DOHH2 (cell line): ENCODE results near the gene NELFB.

ENCODE experiments used
- H3F3A ChIP-seq: fragments of 200-600 bp; sonication (generic), shearing (Covaris generic); 2 replicates; pipeline ENCODE4 v1.6.0; 2016; ENCODE audit warnings: antibody characterized with exemption, mild to moderate bottlenecking; ENCODE audit not compliant: control insufficient read depth, insufficient read depth
- H3K27ac ChIP-seq: fragments of 200-600 bp; sonication (generic); 2 replicates; pipeline ENCODE4 v1.5.1; 2014; ENCODE audit warnings: low read depth, mild to moderate bottlenecking, low read length, moderate library complexity
- H3K27me3 ChIP-seq: fragments of 200-600 bp; sonication (generic); 2 replicates; pipeline ENCODE4 v1.6.1; 2014; ENCODE audit warnings: mild to moderate bottlenecking, low read length, mixed read lengths; ENCODE audit not compliant: control insufficient read depth
- H3K36me3 ChIP-seq: fragments of 200-600 bp; sonication (generic); 2 replicates; pipeline ENCODE4 v1.6.1; 2014; ENCODE audit warnings: mild to moderate bottlenecking, low read length, moderate library complexity, mixed read lengths; ENCODE audit not compliant: control insufficient read depth
- H3K4me1 ChIP-seq: fragments of 200-600 bp; sonication (generic); 2 replicates; pipeline ENCODE4 v1.6.1; 2014; ENCODE audit warnings: mild to moderate bottlenecking, low read length, mixed read lengths; ENCODE audit not compliant: control insufficient read depth
- H3K4me2 ChIP-seq: fragments of 200-600 bp; sonication (generic); 2 replicates; pipeline ENCODE4 v1.6.0; 2014; ENCODE audit warnings: mild to moderate bottlenecking, low read length, moderate library complexity
- H3K4me3 ChIP-seq: fragments of 200-600 bp; sonication (generic); 2 replicates; pipeline ENCODE4 v1.5.1; 2014; ENCODE audit warnings: mild to moderate bottlenecking, low read length, mixed read lengths
- H3K79me2 ChIP-seq: fragments of 200-600 bp; sonication (generic); 2 replicates; pipeline ENCODE4 v1.6.1; 2014; ENCODE audit warnings: mild to moderate bottlenecking, low read length, mixed read lengths; ENCODE audit not compliant: control insufficient read depth
- H3K9me2 ChIP-seq: fragments of 200-600 bp; sonication (generic); replicated peaks from 2 replicates; pipeline ENCODE4 v1.6.1; 2014; ENCODE audit warnings: mild to moderate bottlenecking, low read length, mixed read lengths; ENCODE audit not compliant: control insufficient read depth
- H3K9me3 ChIP-seq: fragments of 200-600 bp; sonication (generic); 2 replicates; pipeline ENCODE4 v1.6.1; 2014; ENCODE audit warnings: antibody characterized with exemption, low read length, mixed read lengths; ENCODE audit not compliant: control insufficient read depth, insufficient read depth
- H4K20me1 ChIP-seq: fragments of 200-600 bp; sonication (generic); 2 replicates; pipeline ENCODE4 v1.6.0; 2014; ENCODE audit warnings: low read depth, mild to moderate bottlenecking, antibody characterized with exemption, low read length, moderate library complexity; ENCODE audit not compliant: control insufficient read depth, insufficient read depth
- EZH2phosphoT487 ChIP-seq: fragments of 200-600 bp; sonication (generic); IDR thresholded peaks from 2 replicates; pipeline ENCODE4 v1.6.1; 2017; ENCODE audit warnings: borderline replicate concordance, mild to moderate bottlenecking, antibody characterized with exemption, low read length, moderate library complexity, mixed read lengths
- TF ChIP-seq, protein P1 (sequence below): fragments of 200-600 bp; sonication (generic); IDR thresholded peaks from one replicate; pipeline ENCODE4 v1.5.1; 2014; ENCODE audit warnings: antibody characterized with exemption, mild to moderate bottlenecking, low read depth, low read length; ENCODE audit not compliant: poor library complexity, severe bottlenecking

NELFB gene

DNA sequence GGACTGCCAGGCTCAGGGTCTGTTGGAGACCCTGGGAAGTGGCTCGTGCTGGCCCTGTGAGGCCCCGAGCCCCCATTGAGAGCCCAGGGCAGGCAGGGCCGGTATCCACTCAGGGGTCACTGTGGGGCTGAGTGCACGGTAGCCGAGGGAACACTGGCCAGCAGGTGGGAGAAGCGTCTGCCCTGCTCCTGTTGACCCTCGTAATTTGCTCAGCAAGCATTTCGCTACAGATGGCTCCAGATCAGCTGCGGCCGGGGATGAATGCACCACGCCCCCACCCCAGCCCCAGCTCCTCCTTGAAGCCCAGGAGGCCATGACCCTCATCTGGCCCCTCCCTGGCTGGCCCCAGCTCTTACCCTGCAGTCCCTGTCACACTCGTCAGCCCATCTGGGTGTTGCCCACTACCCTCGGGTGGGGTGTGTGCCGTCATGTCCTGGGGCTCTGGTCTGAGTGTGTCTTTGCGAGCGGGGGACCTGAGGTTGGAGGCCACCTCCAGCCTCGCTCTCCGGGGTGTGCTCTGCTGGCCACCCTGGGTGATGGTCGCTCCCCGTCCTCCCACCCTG, 53.0 kb downstream of the NELFB start:
- H3K36me3 ChIP-seq = no peaks in the 10 kb centered on the region

DNA sequence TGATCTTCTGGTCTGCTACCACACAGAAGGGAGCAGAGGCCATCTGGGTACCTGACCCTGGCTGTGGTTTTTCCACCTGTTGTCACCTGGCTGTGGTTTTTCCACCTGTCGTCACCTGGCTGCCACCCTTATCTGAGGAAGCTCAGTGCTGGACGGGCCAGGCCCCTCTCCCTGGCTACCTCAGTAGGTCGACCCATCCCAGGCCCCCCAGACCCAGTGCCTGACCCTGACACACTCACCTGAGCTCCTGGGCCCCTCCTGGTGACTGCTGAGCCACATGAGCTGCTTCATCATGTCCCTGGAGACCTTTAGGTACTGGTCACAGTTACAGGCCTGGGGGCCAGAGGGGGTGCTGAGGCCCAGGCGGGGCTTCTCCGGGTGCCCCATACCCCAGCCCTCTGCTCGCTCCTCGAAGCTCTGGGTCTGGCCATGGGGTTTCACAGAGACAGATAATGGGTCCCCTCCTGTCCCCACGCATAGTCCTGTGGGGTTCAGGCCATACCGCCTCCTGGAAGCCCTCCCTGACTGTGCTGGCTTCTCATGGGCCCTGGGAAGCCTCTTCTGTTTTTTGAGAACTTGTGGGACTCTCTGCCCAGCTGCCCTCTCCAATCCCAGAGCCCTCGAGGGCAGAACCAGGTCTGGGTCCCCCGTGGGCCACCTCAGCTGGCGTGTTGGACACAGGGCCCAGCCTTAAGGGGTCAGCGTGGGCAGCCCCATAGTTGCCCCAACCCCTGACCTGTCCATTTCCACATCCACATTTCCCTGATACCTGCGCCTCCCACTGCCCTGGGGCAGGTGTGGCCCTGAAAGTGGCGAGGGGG, 54.5 kb downstream of the NELFB start:
- Histone ChIP-seq H3K36me3 (no peaks in the 10 kb centered on the region), H3K4me3 (no peak overlapping the region), H3K4me1 (peaks cover 36% of the 10 kb centered on the region), H3K9me3 (no peaks in the 10 kb centered on the region), H3F3A (no peaks in the 10 kb centered on the region), H3K27me3 (peaks cover 20% of the 10 kb centered on the region), H3K79me2 (no peaks in the 10 kb centered on the region), H3K9me2 (no peaks in the 10 kb centered on the region), H3K4me2 (no peak overlapping the region), H4K20me1 (no peaks in the 10 kb centered on the region), H3K27ac (no peak overlapping the region)
- TF ChIP-seq EZH2phosphoT487 = no peak
- TF ChIP-seq, protein P1, sequence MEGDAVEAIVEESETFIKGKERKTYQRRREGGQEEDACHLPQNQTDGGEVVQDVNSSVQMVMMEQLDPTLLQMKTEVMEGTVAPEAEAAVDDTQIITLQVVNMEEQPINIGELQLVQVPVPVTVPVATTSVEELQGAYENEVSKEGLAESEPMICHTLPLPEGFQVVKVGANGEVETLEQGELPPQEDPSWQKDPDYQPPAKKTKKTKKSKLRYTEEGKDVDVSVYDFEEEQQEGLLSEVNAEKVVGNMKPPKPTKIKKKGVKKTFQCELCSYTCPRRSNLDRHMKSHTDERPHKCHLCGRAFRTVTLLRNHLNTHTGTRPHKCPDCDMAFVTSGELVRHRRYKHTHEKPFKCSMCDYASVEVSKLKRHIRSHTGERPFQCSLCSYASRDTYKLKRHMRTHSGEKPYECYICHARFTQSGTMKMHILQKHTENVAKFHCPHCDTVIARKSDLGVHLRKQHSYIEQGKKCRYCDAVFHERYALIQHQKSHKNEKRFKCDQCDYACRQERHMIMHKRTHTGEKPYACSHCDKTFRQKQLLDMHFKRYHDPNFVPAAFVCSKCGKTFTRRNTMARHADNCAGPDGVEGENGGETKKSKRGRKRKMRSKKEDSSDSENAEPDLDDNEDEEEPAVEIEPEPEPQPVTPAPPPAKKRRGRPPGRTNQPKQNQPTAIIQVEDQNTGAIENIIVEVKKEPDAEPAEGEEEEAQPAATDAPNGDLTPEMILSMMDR = no peak

More for the DNA sequence above, 53.0 kb downstream of the NELFB start:
- Histone ChIP-seq H3K27me3 (peaks cover 20% of the 10 kb centered on the region), H3K9me3 (no peaks in the 10 kb centered on the region), H3K4me1 (peaks cover 36% of the 10 kb centered on the region), H4K20me1 (no peaks in the 10 kb centered on the region), H3K27ac (no peak overlapping the region), H3K9me2 (no peaks in the 10 kb centered on the region), H3K4me2 (no peak overlapping the region), H3K4me3 (no peak overlapping the region), H3K79me2 (no peaks in the 10 kb centered on the region), H3F3A (peaks cover under 1% of the 10 kb centered on the region; the same call in 1 of the 2 replicates)
- TF ChIP-seq, protein P1 = no peak
- TF ChIP-seq EZH2phosphoT487 = no peak

DNA sequence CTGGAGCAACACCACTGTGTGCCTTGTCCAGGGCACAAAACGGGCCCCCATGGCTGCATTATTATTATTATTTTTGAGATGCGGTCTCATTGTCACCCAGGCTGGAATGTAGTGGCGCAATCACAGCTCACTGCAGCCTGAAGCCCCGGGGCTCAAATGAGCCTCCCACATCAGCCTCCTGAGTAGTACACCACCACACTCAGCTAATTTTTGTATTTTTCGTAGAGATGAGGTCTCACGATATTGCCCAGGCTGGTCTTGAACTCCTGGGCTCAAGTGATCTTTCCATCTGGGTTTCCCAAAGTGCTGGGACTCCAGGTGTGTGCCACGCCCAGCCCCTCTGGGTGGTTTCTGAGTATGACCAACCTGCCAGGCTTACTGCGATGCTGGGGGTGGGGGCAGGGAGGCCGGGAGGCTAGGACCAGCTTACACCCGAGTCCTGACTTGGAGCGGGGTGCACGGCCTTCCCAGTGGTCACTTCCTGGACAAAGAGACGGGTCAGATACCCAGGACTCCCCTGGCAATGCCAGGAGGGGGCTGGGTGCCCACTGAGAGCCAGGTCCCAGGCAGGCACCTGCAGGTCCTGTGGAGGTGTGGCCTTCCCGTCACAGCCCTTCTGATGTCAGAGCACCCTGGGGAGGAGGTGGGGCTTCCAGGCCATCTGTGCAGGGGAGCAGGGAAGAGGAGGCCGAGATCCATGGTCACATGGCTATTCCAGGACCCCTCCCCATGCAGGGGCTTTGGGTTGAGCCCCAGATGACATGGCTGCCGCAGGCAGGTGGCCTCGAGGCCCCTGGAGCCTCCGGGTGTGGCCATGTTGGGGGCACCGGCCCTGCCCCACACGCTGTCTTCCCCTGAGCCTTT, 55.3 kb downstream of the NELFB start:
- TF ChIP-seq EZH2phosphoT487 = no peak
- TF ChIP-seq, protein P1 = no peak
- H3K27ac ChIP-seq = no peak overlapping the region
- no peaks in the 10 kb centered on the region for H3K9me2 ChIP-seq
- H3K79me2 ChIP-seq = no peaks in the 10 kb centered on the region
- no peak overlapping the region for H3K4me2 ChIP-seq
- no peak overlapping the region for H3K4me3 ChIP-seq
- H3K36me3 ChIP-seq = no peaks in the 10 kb centered on the region
- H4K20me1 ChIP-seq = no peaks in the 10 kb centered on the region
- H3K27me3 ChIP-seq = peaks cover 20% of the 10 kb centered on the region
- H3F3A ChIP-seq = no peaks in the 10 kb centered on the region
- no peaks in the 10 kb centered on the region for H3K9me3 ChIP-seq
- peaks cover 31% of the 10 kb centered on the region for H3K4me1 ChIP-seq
